B cell (primary cell): ENCODE data around the gene ALKBH7.
"Not testable (repeated sequence)": the region's sequence is repeated elsewhere in the genome, so short reads cannot be mapped to it uniquely, and the experiment has no call there.

Experiments used
- CTCF ChIP-seq: fragments of 200-600 bp; IDR thresholded peaks from one replicate; pipeline ENCODE4 v1.8.0; 2022; ENCODE audit warnings: antibody characterized with exemption, mild to moderate bottlenecking
- EZH2 ChIP-seq: IDR thresholded peaks from 2 replicates; pipeline ENCODE4 v1.6.1; 2012; ENCODE audit warnings: borderline replicate concordance, low read depth, mild to moderate bottlenecking, moderate library complexity, low read length; ENCODE audit not compliant: insufficient read depth, poor library complexity, severe bottlenecking

GRCh38 chr19:6355321-6356040 is 17.1 kb upstream of the ALKBH7 start:
- TF ChIP-seq CTCF, EZH2: not testable (repeated sequence)
